Thymus (tissue), 11 donors: ENCODE results near the gene ADAMTS2. TPM values are rescaled to one million over a fixed set of nuclear protein-coding genes. Genes with fewer than 3 reads are reported as not detected.

Experiments used
- DNase-seq, 9 donors: peaks; one replicate each; pipeline ENCODE4 v3.0.0-alpha.2; 2013; ENCODE audit warnings: low spot score in 9 of 9, low read depth in 6 of 9, missing footprints in 1 of 9
- H3K27ac ChIP-seq, 2 donors: one replicate each; pipeline ENCODE4 v1.5.1; 2013; ENCODE audit warnings: control low read depth in 1 of 2, low read depth in 1 of 2, low read length in 1 of 2, mild to moderate bottlenecking in 1 of 2, moderate library complexity in 1 of 2
- H3K27me3 ChIP-seq, 2 donors: one replicate each; pipeline ENCODE4 v1.5.1; 2013; ENCODE audit warnings: low read length in 1 of 2; ENCODE audit not compliant: control insufficient read depth in 2 of 2, insufficient read depth in 1 of 2
- H3K36me3 ChIP-seq, 2 donors: one replicate each; pipeline ENCODE4 v1.5.1; 2013; ENCODE audit warnings: low read length in 1 of 2, mild to moderate bottlenecking in 1 of 2, moderate library complexity in 1 of 2; ENCODE audit not compliant: control insufficient read depth in 2 of 2, insufficient read depth in 2 of 2
- H3K4me1 ChIP-seq, 2 donors: one replicate each; pipeline ENCODE4 v1.5.1; 2013; ENCODE audit warnings: low read length in 2 of 2; ENCODE audit not compliant: control insufficient read depth in 2 of 2, insufficient read depth in 2 of 2
- H3K4me3 ChIP-seq, 2 donors: one replicate each; pipeline ENCODE4 v1.5.1; 2013; ENCODE audit warnings: low read length in 2 of 2, control low read depth in 1 of 2, mild to moderate bottlenecking in 1 of 2
- H3K9me3 ChIP-seq, 2 donors: one replicate each; pipeline ENCODE4 v1.5.1; 2013; ENCODE audit warnings: low read length in 1 of 2, mild to moderate bottlenecking in 1 of 2; ENCODE audit not compliant: control insufficient read depth in 2 of 2, insufficient read depth in 1 of 2
- WGBS: extraction: QIAGEN DNeasy Blood & Tissue Kit; methylation state at CpG from one replicate; pipeline ENCODE4 v1.1.7; 2013; 5-methylcytosine and 5-hydroxymethylcytosine counted together
- polyA plus RNA-seq: library from polyadenylated mRNA; stranded (reverse); fragments of 200-250 nt; gene quantifications from one replicate; pipeline ENCODE4 v1.2.3, GENCODE V29; 2013
- total RNA-seq: library from RNA; stranded (reverse); fragments of 120-200 nt; gene quantifications from one replicate; pipeline ENCODE4 v1.2.4, GENCODE V29; 2013
- donor health status: healthy.

Gene ADAMTS2
- total and polyA plus RNA-seq, 2 donors: 1.3 to 1.4 TPM

- Histone ChIP-seq H3K9me3 (peaks cover 0 to 22% of the 10 kb centered on the region in 2 donors), H3K36me3 (no peaks in the 10 kb centered on the region), H3K4me3 (no peak overlapping the region), H3K27ac (no peak overlapping the region), H3K4me1 (no peaks in the 10 kb centered on the region), H3K27me3 (peaks cover 0 to 20% of the 10 kb centered on the region in 2 donors)
- WGBS: 95% methylated on average over 24 of the region's 24 CpGs
- DNase-seq: no peak
Observed at GRCh38 chr5:179162351-179163235, 182.7 kb downstream of the ADAMTS2 start.

GRCh38 chr5:179161901-179162300, 183.4 kb downstream of the ADAMTS2 start:
- DNase-seq: no peak
- over 99% methylated on average over 8 of the region's 8 CpGs for WGBS

GRCh38 chr5:179160584-179160983, 184.7 kb downstream of the ADAMTS2 start:
- no peak for DNase-seq
- H3K9me3 ChIP-seq: peaks cover 0 to 22% of the 10 kb centered on the region in 2 donors
- H3K27ac ChIP-seq: no peak overlapping the region
- 85% methylated on average over 3 of the region's 3 CpGs for WGBS
- no peaks in the 10 kb centered on the region for H3K4me1 ChIP-seq
- no peaks in the 10 kb centered on the region for H3K36me3 ChIP-seq
- H3K27me3 ChIP-seq: peaks cover 0 to 2% of the 10 kb centered on the region in 2 donors
- no peak overlapping the region for H3K4me3 ChIP-seq

More at GRCh38 chr5:179161901-179162300, 183.4 kb downstream of the ADAMTS2 start:
- Histone ChIP-seq H3K27me3 (peaks cover 0 to 15% of the 10 kb centered on the region in 2 donors), H3K36me3 (no peaks in the 10 kb centered on the region), H3K4me1 (no peaks in the 10 kb centered on the region), H3K4me3 (no peak overlapping the region), H3K9me3 (peaks cover 0 to 22% of the 10 kb centered on the region in 2 donors), H3K27ac (no peak overlapping the region)

- Histone ChIP-seq H3K4me3 (no peak overlapping the region), H3K4me1 (no peaks in the 10 kb centered on the region), H3K27me3 (no peaks in the 10 kb centered on the region), H3K9me3 (peaks cover 2 to 38% of the 10 kb centered on the region in 2 donors), H3K27ac (no peak overlapping the region), H3K36me3 (no peaks in the 10 kb centered on the region)
- 95% methylated on average over 14 of the region's 14 CpGs for WGBS
- no peak for DNase-seq
Observed at GRCh38 chr5:179158556-179158955, 186.7 kb downstream of the ADAMTS2 start.

- 67% methylated on average over 27 of the region's 27 CpGs for WGBS
- peaks cover 2 to 16% of the 10 kb centered on the region in 2 donors for H3K9me3 ChIP-seq
- no peaks in the 10 kb centered on the region for H3K4me1 ChIP-seq
- no peaks in the 10 kb centered on the region for H3K27me3 ChIP-seq
- DNase-seq: peak in 1 of 9 donors; percentile 5
- H3K27ac ChIP-seq: no peak overlapping the region
- no peaks in the 10 kb centered on the region for H3K36me3 ChIP-seq
- H3K4me3 ChIP-seq: no peak overlapping the region
Observed at GRCh38 chr5:179154991-179155955, 190.0 kb downstream of the ADAMTS2 start.

- Histone ChIP-seq H3K4me3 (no peak overlapping the region), H3K36me3 (no peaks in the 10 kb centered on the region), H3K9me3 (peaks cover 2 to 16% of the 10 kb centered on the region in 2 donors), H3K27ac (no peak overlapping the region), H3K27me3 (no peaks in the 10 kb centered on the region), H3K4me1 (no peaks in the 10 kb centered on the region)
- DNase-seq: no peak
- WGBS: 88% methylated on average over 17 of the region's 17 CpGs
Observed at GRCh38 chr5:179154346-179154990, 190.8 kb downstream of the ADAMTS2 start.

GRCh38 chr5:179153921-179154345, 191.3 kb downstream of the ADAMTS2 start:
- no peaks in the 10 kb centered on the region for H3K36me3 ChIP-seq
- 96% methylated on average over 22 of the region's 22 CpGs for WGBS
- DNase-seq: no peak

GRCh38 chr5:179153341-179153901, 191.8 kb downstream of the ADAMTS2 start:
- WGBS: 96% methylated on average over 24 of the region's 24 CpGs
- H3K27ac ChIP-seq: no peak overlapping the region
- H3K4me1 ChIP-seq: no peaks in the 10 kb centered on the region
- no peaks in the 10 kb centered on the region for H3K36me3 ChIP-seq
- no peak overlapping the region for H3K4me3 ChIP-seq
- DNase-seq: no peak
- H3K27me3 ChIP-seq: no peaks in the 10 kb centered on the region
- peaks cover 2 to 19% of the 10 kb centered on the region in 2 donors for H3K9me3 ChIP-seq

More at GRCh38 chr5:179153921-179154345, 191.3 kb downstream of the ADAMTS2 start:
- Histone ChIP-seq H3K4me3 (no peak overlapping the region), H3K4me1 (no peaks in the 10 kb centered on the region), H3K27ac (no peak overlapping the region), H3K27me3 (no peaks in the 10 kb centered on the region), H3K9me3 (peaks cover 2 to 16% of the 10 kb centered on the region in 2 donors)
